ENCODE measurements around the gene TPM4. TPM values are rescaled to one million over a fixed set of nuclear protein-coding genes. Genes with fewer than 3 reads are reported as not detected.

Gene TPM4
- total RNA-seq, 1 experiment from 2014 or later, result 307 TPM

DNA sequence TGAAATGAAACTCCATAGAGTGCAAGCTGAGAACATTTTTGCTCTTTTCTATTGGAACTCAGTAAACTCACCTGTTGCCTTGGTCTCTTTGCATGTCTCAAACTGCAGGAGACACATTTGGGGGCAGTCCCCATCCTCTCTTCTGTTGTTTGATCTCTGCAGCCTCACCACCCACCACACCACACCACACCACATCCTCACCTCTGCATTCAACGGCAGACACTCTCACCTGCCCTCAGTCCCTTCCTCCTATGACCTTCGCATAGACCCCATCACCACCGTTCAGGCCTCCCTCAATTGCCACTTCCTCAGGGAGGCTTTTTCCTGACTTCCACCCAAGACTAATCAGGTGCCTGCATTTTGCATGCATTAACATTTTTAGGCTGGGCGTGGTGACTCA is 14.4 kb upstream of the TPM4 start:
- Histone ChIP-seq H3K36me3 (ENCODE audit: low read depth) (no peaks in the 10 kb centered on the region), H3K27ac (no peak overlapping the region), H3K79me2 (ENCODE audit: low read depth) (no peaks in the 10 kb centered on the region), H3K9me2 (ENCODE audit: insufficient read depth) (no peaks in the 10 kb centered on the region), H3K4me3 (no peak overlapping the region), H3K4me2 (no peak overlapping the region), H3F3A (ENCODE audit: insufficient read depth, low read depth) (peaks cover 22% of the 10 kb centered on the region; the same call in 1 of the 2 replicates), H4K20me1 (ENCODE audit: insufficient read depth) (no peaks in the 10 kb centered on the region), H3K4me1 (replicated peaks; ENCODE audit: insufficient read depth) (peaks cover 9% of the 10 kb centered on the region), H2AFZ (no peak overlapping the region), H3K27me3 (ENCODE audit: insufficient read depth, low read depth) (no peaks in the 10 kb centered on the region), H3K9me3 (ENCODE audit: insufficient read depth, low read depth) (peaks cover 11% of the 10 kb centered on the region)
- TF ChIP-seq EZH2 (IDR thresholded peaks at IDR 0.05; ENCODE audit: low read depth), result no peak
- TF ChIP-seq, protein P1, sequence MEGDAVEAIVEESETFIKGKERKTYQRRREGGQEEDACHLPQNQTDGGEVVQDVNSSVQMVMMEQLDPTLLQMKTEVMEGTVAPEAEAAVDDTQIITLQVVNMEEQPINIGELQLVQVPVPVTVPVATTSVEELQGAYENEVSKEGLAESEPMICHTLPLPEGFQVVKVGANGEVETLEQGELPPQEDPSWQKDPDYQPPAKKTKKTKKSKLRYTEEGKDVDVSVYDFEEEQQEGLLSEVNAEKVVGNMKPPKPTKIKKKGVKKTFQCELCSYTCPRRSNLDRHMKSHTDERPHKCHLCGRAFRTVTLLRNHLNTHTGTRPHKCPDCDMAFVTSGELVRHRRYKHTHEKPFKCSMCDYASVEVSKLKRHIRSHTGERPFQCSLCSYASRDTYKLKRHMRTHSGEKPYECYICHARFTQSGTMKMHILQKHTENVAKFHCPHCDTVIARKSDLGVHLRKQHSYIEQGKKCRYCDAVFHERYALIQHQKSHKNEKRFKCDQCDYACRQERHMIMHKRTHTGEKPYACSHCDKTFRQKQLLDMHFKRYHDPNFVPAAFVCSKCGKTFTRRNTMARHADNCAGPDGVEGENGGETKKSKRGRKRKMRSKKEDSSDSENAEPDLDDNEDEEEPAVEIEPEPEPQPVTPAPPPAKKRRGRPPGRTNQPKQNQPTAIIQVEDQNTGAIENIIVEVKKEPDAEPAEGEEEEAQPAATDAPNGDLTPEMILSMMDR (conservative IDR thresholded peaks at IDR 0.05), result no peak
- POLR2A ChIA-PET (ENCODE audit: unreplicated experiment), result no interaction called here
- CTCF ChIA-PET, result interaction anchor here (0.6 kb wide), 1 partner anchor 1054 kb away, joined by 5 read pairs; no protein-coding TSS in a partner anchor
- no TSS peak for BruUV-seq (replicated peaks)
- DNase-seq, result no peak
- intact Hi-C loops (cut with micrococcal nuclease; ENCODE audit: unreplicated experiment), result no loop called here

DNA sequence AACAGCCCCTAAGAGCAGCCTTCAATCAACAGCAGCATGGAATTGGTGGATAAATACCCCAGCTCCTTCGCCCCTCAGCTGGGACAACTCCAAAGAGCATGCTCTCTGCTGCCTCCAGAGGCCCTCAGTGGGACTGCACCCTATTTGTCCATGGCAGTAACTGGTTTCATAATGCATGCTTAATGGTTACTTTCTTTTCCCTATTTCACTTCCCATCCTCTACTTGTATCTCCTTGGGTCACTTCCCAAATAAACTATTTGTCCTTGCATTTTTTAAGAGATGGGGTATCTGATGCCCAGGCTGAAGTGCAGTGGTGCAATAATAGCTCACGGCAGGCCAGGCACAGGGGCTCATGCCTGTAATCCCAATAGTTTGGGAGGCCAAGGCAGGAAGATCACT is 13.5 kb upstream of the TPM4 start:
- Histone ChIP-seq H3K4me2 (no peak overlapping the region), H2AFZ (no peak overlapping the region), H3K79me2 (ENCODE audit: low read depth) (peaks cover 4% of the 10 kb centered on the region), H3K4me1 (replicated peaks; ENCODE audit: insufficient read depth) (peaks cover 11% of the 10 kb centered on the region), H3F3A (ENCODE audit: insufficient read depth, low read depth) (peaks cover 29% of the 10 kb centered on the region; the same call in 1 of the 2 replicates), H3K9me3 (ENCODE audit: insufficient read depth, low read depth) (peaks cover 6% of the 10 kb centered on the region), H3K4me3 (no peak overlapping the region), H3K27ac (no peak overlapping the region), H3K27me3 (ENCODE audit: insufficient read depth, low read depth) (no peaks in the 10 kb centered on the region), H4K20me1 (ENCODE audit: insufficient read depth) (no peaks in the 10 kb centered on the region), H3K36me3 (ENCODE audit: low read depth) (no peaks in the 10 kb centered on the region), H3K9me2 (ENCODE audit: insufficient read depth) (no peaks in the 10 kb centered on the region)
- BruUV-seq (replicated peaks), result no TSS peak
- POLR2A ChIA-PET (ENCODE audit: unreplicated experiment), result no interaction called here
- TF ChIP-seq, protein P1 (conservative IDR thresholded peaks at IDR 0.05), result peak; percentile 99
- no peak for TF ChIP-seq EZH2 (IDR thresholded peaks at IDR 0.05; ENCODE audit: low read depth)
- intact Hi-C loops (cut with micrococcal nuclease; ENCODE audit: unreplicated experiment), result no loop called here
- peak; percentile 59 to 61 for DNase-seq
- CTCF ChIA-PET, result no interaction called here

DNA sequence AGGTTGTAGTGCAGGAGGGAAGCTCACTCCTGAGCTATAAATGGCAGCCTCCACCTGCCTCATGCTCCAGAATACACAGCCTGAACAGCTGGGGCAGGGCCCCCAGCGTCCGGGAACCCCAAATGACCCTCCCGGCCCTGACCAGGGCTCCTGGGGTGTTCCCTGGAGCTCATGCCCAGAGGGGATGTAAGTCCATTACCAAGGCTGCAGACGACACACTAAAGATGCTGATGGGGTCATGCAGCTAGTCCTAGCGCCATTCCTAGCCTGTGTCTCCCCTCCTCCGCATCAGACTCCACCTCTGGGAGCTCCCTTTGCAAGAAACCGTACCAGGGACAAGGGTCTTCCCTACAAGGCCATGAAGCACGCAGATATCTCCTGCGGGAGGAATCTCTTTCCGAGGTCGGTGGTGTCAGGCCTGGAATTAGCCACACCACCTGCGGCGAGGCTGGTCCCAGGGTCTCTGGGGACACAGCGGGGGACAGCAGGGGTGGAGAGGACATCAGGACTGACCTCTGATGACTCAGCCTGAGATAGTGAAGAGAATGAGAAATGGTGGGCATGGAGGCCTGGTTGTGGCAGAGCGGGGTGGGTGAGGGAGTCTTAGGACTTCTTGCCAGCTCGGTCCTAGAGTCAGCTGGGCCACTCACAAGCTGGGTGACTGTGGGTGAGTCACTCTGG is 11.9 kb upstream of the TPM4 start:
- ChIA-PET CTCF (interaction anchor here (0.6 to 0.9 kb wide), 4 partner anchors 23 to 1775 kb away, joined by 3 to 5 read pairs (median 4); no protein-coding TSS in a partner anchor), POLR2A (ENCODE audit: unreplicated experiment) (interaction anchor here (0.6 kb wide), 2 partner anchors 23 to 134 kb away, joined by 3 to 14 read pairs; partner anchors contain the start of gene AP1M1)
- intact Hi-C loops (cut with micrococcal nuclease; ENCODE audit: unreplicated experiment), result no loop called here
- Histone ChIP-seq H3K9me3 (ENCODE audit: insufficient read depth, low read depth) (peaks cover 6% of the 10 kb centered on the region), H2AFZ (no peak overlapping the region), H4K20me1 (ENCODE audit: insufficient read depth) (no peaks in the 10 kb centered on the region), H3K79me2 (ENCODE audit: low read depth) (peaks cover 19% of the 10 kb centered on the region), H3K4me2 (no peak overlapping the region), H3K9me2 (ENCODE audit: insufficient read depth) (no peaks in the 10 kb centered on the region), H3K27ac (no peak overlapping the region), H3F3A (ENCODE audit: insufficient read depth, low read depth) (peaks cover 35% of the 10 kb centered on the region; the same call in 1 of the 2 replicates), H3K27me3 (ENCODE audit: insufficient read depth, low read depth) (no peaks in the 10 kb centered on the region), H3K4me3 (no peak overlapping the region), H3K4me1 (replicated peaks; ENCODE audit: insufficient read depth) (peaks cover 21% of the 10 kb centered on the region), H3K36me3 (ENCODE audit: low read depth) (no peaks in the 10 kb centered on the region)
- no peak for DNase-seq
- BruUV-seq (replicated peaks), result no TSS peak
- TF ChIP-seq EZH2 (IDR thresholded peaks at IDR 0.05; ENCODE audit: low read depth), result no peak
- TF ChIP-seq, protein P1 (conservative IDR thresholded peaks at IDR 0.05), result no peak

Data from PC-9 (cell line).